WTC11 (cell line): Measurements from ENCODE around the gene CDH12. TPM values are rescaled to one million over a fixed set of nuclear protein-coding genes. Genes with fewer than 3 reads are reported as not detected.

Experiments used
- ATAC-seq: fragments of 200-7000 bp; cut with Tn5 transposase; 2 replicates; pipeline ENCODE4 v1.10.0; 2021; ENCODE audit warnings: mild to moderate bottlenecking, moderate library complexity
- CTCF ChIA-PET: fragments of 300-600 bp; sonication (Branson Sonifier 250); formaldehyde crosslinking; loops from one replicate; lab custom pipeline; 2021; ENCODE audit warnings: antibody characterized with exemption; lab: Charles Lee
- POLR2A ChIA-PET: fragments of 350-600 bp; sonication (Branson Sonifier 250); formaldehyde crosslinking; loops from one replicate; lab custom pipeline; 2021; ENCODE audit warnings: antibody characterized with exemption; lab: Charles Lee
- DNase-seq: peaks from one replicate; pipeline ENCODE4 v3.0.0; 2021; ENCODE audit warnings: low spot score
- H3K27ac Mint-ChIP-seq: 2 replicates; pipeline ENCODE4 v1.8.0; 2021; ENCODE audit warnings: mixed read lengths
- H3K27me3 Mint-ChIP-seq: 2 replicates; pipeline ENCODE4 v1.8.0; 2021; ENCODE audit warnings: low read depth, mild to moderate bottlenecking, moderate library complexity, mixed read lengths
- H3K36me3 Mint-ChIP-seq: 2 replicates; pipeline ENCODE4 v1.8.0; 2021; ENCODE audit warnings: mixed read lengths
- H3K4me1 Mint-ChIP-seq: 2 replicates; pipeline ENCODE4 v1.8.0; 2022; ENCODE audit warnings: mixed read lengths
- H3K4me3 Mint-ChIP-seq: 2 replicates; pipeline ENCODE4 v1.8.0; 2021; ENCODE audit warnings: mild to moderate bottlenecking, moderate library complexity, mixed read lengths
- H3K9me3 Mint-ChIP-seq: 2 replicates; pipeline ENCODE4 v1.8.0; 2021; ENCODE audit warnings: mixed read lengths
- CREM ChIP-seq: sonication (generic); formaldehyde crosslinking; IDR thresholded peaks from 2 replicates; pipeline ENCODE4 v1.8.1; 2022; ENCODE audit warnings: mild to moderate bottlenecking, missing genetic modification reagents, moderate library complexity
- ELF4 ChIP-seq: sonication (generic); formaldehyde crosslinking; IDR thresholded peaks from 2 replicates; pipeline ENCODE4 v1.8.1; 2022; ENCODE audit warnings: low read depth, mild to moderate bottlenecking, moderate library complexity, missing genetic modification reagents
- FOXK1 ChIP-seq: sonication (generic); formaldehyde crosslinking; IDR thresholded peaks from 2 replicates; pipeline ENCODE4 v1.8.0; 2022; ENCODE audit warnings: mild to moderate bottlenecking, moderate library complexity, missing genetic modification reagents
- FOXP1 ChIP-seq: sonication (generic); formaldehyde crosslinking; IDR thresholded peaks from 2 replicates; pipeline ENCODE4 v1.8.0; 2022; ENCODE audit warnings: missing genetic modification reagents, mild to moderate bottlenecking, moderate library complexity, borderline replicate concordance
- GRHL2 ChIP-seq: fragments of 250-450 bp; sonication (Bioruptor Pico); IDR thresholded peaks from 2 replicates; pipeline ENCODE4 v1.8.0; 2022; ENCODE audit warnings: mild to moderate bottlenecking, moderate library complexity; ENCODE audit not compliant: insufficient replicate concordance, severe bottlenecking
- JUN ChIP-seq: sonication (generic); formaldehyde crosslinking; IDR thresholded peaks from 2 replicates; pipeline ENCODE4 v1.8.0; 2023; ENCODE audit warnings: mild to moderate bottlenecking, missing genetic modification reagents
- NFATC4 ChIP-seq: fragments of 250-450 bp; sonication (Bioruptor Pico); IDR thresholded peaks from 2 replicates; pipeline ENCODE4 v1.9.0; 2021; ENCODE audit warnings: mild to moderate bottlenecking
- NFE2L1 ChIP-seq: sonication (generic); formaldehyde crosslinking; IDR thresholded peaks from 2 replicates; pipeline ENCODE4 v1.8.1; 2023; ENCODE audit warnings: missing genetic modification reagents
- TCF7 ChIP-seq: sonication (generic); formaldehyde crosslinking; IDR thresholded peaks from 2 replicates; pipeline ENCODE4 v1.8.0; 2022; ENCODE audit warnings: mild to moderate bottlenecking, low read depth, missing genetic modification reagents, moderate library complexity
- ZBTB21 ChIP-seq: sonication (generic); formaldehyde crosslinking; IDR thresholded peaks from 2 replicates; pipeline ENCODE4 v1.8.1; 2023; ENCODE audit warnings: mild to moderate bottlenecking, missing genetic modification reagents, borderline replicate concordance
- ZNF219 ChIP-seq: sonication (generic); formaldehyde crosslinking; IDR thresholded peaks from 2 replicates; pipeline ENCODE4 v1.8.0; 2023; ENCODE audit warnings: missing genetic modification reagents, mild to moderate bottlenecking, borderline replicate concordance
- ZNF232 ChIP-seq: sonication (generic); formaldehyde crosslinking; IDR thresholded peaks from 2 replicates; pipeline ENCODE4 v1.8.0; 2022; ENCODE audit warnings: mild to moderate bottlenecking, missing genetic modification reagents
- ZNF263 ChIP-seq: sonication (generic); formaldehyde crosslinking; IDR thresholded peaks from 2 replicates; pipeline ENCODE4 v1.8.1; 2022; ENCODE audit warnings: low read depth, mild to moderate bottlenecking, moderate library complexity, missing genetic modification reagents
- ZNF317 ChIP-seq: sonication (generic); formaldehyde crosslinking; IDR thresholded peaks from 2 replicates; pipeline ENCODE4 v1.8.1; 2023; ENCODE audit warnings: low read depth, mild to moderate bottlenecking, moderate library complexity, missing genetic modification reagents, borderline replicate concordance
- total RNA-seq: library from RNA; stranded (reverse); gene quantifications from 3 replicates; pipeline ENCODE4 v1.2.3, GENCODE V29; 2021
- TF ChIP-seq, protein P1 (sequence below): sonication (generic); formaldehyde crosslinking; IDR thresholded peaks from 2 replicates; pipeline ENCODE4 v1.8.1; 2022; ENCODE audit warnings: low read depth, mild to moderate bottlenecking, moderate library complexity, missing genetic modification reagents, borderline replicate concordance
- TF ChIP-seq, protein P2 (sequence below): sonication (generic); formaldehyde crosslinking; IDR thresholded peaks from 2 replicates; pipeline ENCODE4 v1.8.1; 2023; ENCODE audit warnings: mild to moderate bottlenecking, missing genetic modification reagents, moderate library complexity
- TF ChIP-seq, protein P3 (sequence below): sonication (generic); formaldehyde crosslinking; IDR thresholded peaks from 2 replicates; pipeline ENCODE4 v1.8.1; 2023; ENCODE audit warnings: mild to moderate bottlenecking, moderate library complexity, missing genetic modification reagents
- TF ChIP-seq, protein P4 (sequence below): fragments of 250-450 bp; sonication (Bioruptor Pico); IDR thresholded peaks from 2 replicates; pipeline ENCODE4 v2.1.2; 2022; ENCODE audit warnings: mild to moderate bottlenecking, moderate library complexity
- TF ChIP-seq, protein P5 (sequence below): sonication (generic); formaldehyde crosslinking; IDR thresholded peaks from 2 replicates; pipeline ENCODE4 v1.8.0; 2023; ENCODE audit warnings: missing genetic modification reagents, mild to moderate bottlenecking, borderline replicate concordance
- TF ChIP-seq, protein P6 (sequence below): fragments of 250-450 bp; sonication (Bioruptor Pico); conservative IDR thresholded peaks from 2 replicates; pipeline ENCODE4 v1.9.0; 2021; ENCODE audit warnings: mild to moderate bottlenecking

CDH12 gene
- total RNA-seq, 1 experiment from 2014 or later, result not detected

DNA sequence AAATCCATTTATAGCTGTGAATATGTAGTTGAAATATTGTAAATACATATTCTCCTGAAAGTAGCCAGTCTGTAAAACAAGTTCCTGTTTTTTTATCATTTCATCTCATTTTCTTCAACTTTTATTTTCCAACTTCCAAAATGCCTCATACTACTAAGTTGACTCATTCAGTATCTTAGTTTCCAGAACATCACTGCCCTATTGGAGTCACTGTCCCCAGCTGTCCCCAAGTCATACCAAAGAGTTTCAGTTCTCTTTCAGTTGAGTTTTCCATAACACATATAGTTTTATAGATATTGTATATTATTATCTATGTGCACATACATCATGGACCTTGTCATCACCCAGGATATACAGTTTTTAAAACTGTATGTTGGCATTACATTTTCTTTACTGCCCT, 261.7 kb downstream of the CDH12 start:
- ChIA-PET CTCF (no interaction called here), POLR2A (no interaction called here)
- H3K27me3 Mint-ChIP-seq, result no peaks in the 10 kb centered on the region
- no peak overlapping the region for H3K27ac Mint-ChIP-seq
- H3K36me3 Mint-ChIP-seq, result no peaks in the 10 kb centered on the region
- no peak for ATAC-seq
- H3K4me1 Mint-ChIP-seq, result no peaks in the 10 kb centered on the region
- no peak for DNase-seq
- H3K9me3 Mint-ChIP-seq, result no peaks in the 10 kb centered on the region
- no peak overlapping the region for H3K4me3 Mint-ChIP-seq
- TF ChIP-seq CREM (CRISPR knock-in tag) (no peak), FOXK1 (no peak), ZNF232 (CRISPR knock-in tag) (no peak), ZNF317 (CRISPR knock-in tag) (no peak), ZNF263 (CRISPR knock-in tag) (no peak), ZNF219 (CRISPR knock-in tag) (no peak), ELF4 (CRISPR knock-in tag) (no peak), ZBTB21 (CRISPR knock-in tag) (no peak)
- TF ChIP-seq, protein P1, sequence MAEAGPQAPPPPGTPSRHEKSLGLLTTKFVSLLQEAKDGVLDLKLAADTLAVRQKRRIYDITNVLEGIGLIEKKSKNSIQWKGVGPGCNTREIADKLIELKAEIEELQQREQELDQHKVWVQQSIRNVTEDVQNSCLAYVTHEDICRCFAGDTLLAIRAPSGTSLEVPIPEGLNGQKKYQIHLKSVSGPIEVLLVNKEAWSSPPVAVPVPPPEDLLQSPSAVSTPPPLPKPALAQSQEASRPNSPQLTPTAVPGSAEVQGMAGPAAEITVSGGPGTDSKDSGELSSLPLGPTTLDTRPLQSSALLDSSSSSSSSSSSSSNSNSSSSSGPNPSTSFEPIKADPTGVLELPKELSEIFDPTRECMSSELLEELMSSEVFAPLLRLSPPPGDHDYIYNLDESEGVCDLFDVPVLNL (CRISPR knock-in tag), result no peak
- TF ChIP-seq, protein P2, sequence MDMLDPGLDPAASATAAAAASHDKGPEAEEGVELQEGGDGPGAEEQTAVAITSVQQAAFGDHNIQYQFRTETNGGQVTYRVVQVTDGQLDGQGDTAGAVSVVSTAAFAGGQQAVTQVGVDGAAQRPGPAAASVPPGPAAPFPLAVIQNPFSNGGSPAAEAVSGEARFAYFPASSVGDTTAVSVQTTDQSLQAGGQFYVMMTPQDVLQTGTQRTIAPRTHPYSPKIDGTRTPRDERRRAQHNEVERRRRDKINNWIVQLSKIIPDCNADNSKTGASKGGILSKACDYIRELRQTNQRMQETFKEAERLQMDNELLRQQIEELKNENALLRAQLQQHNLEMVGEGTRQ, result no peak
- TF ChIP-seq, protein P3, sequence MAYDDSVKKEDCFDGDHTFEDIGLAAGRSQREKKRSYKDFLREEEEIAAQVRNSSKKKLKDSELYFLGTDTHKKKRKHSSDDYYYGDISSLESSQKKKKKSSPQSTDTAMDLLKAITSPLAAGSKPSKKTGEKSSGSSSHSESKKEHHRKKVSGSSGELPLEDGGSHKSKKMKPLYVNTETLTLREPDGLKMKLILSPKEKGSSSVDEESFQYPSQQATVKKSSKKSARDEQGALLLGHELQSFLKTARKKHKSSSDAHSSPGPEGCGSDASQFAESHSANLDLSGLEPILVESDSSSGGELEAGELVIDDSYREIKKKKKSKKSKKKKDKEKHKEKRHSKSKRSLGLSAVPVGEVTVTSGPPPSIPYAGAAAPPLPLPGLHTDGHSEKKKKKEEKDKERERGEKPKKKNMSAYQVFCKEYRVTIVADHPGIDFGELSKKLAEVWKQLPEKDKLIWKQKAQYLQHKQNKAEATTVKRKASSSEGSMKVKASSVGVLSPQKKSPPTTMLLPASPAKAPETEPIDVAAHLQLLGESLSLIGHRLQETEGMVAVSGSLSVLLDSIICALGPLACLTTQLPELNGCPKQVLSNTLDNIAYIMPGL, result no peak

DNA sequence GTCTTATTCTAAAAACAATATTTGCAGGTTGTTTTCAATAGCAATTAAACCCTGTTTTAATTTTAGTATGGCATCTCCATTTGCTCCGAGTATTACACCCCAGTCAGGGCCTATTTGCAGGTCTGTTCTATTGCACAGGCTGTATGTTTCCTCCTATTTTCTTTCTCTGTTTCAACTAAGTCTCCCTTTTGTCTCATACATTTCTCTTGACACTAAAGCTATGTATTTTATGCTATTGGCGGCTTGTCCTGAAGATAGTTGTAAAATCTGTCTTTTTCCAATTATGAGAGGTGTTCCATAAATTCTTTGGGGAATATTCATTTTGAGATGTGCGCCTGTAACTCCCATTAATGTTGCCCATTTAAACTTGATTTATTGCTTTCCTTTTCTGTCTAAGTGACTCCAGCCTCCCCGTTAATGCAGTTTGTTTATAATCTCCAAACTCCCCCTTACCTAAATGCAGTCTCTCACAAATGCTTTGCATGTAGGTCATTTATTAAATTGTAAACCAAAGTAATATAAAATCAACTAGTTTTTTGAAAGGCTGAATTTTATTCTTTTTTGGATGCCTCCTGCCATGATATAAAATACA, 262.4 kb downstream of the CDH12 start:
- no peaks in the 10 kb centered on the region for H3K36me3 Mint-ChIP-seq
- no peak overlapping the region for H3K4me3 Mint-ChIP-seq
- no peaks in the 10 kb centered on the region for H3K9me3 Mint-ChIP-seq
- H3K27ac Mint-ChIP-seq, result no peak overlapping the region
- no peak for ATAC-seq
- CTCF ChIA-PET, result no interaction called here
- no peaks in the 10 kb centered on the region for H3K27me3 Mint-ChIP-seq
- POLR2A ChIA-PET, result no interaction called here
- no peak for DNase-seq
- H3K4me1 Mint-ChIP-seq, result no peaks in the 10 kb centered on the region
- TF ChIP-seq, protein P4, sequence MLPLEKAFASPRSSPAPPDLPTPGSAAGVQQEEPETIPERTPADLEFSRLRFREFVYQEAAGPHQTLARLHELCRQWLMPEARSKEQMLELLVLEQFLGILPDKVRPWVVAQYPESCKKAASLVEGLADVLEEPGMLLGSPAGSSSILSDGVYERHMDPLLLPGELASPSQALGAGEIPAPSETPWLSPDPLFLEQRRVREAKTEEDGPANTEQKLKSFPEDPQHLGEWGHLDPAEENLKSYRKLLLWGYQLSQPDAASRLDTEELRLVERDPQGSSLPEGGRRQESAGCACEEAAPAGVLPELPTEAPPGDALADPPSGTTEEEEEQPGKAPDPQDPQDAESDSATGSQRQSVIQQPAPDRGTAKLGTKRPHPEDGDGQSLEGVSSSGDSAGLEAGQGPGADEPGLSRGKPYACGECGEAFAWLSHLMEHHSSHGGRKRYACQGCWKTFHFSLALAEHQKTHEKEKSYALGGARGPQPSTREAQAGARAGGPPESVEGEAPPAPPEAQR (CRISPR knock-in tag), result no peak
- TF ChIP-seq TCF7, result no peak
- TF ChIP-seq FOXP1 (CRISPR knock-in tag), result no peak
- no peak for TF ChIP-seq FOXK1
- no peak for TF ChIP-seq ZBTB21 (CRISPR knock-in tag)
- TF ChIP-seq JUN, result no peak
- no peak for TF ChIP-seq NFE2L1 (CRISPR knock-in tag)
- TF ChIP-seq, protein P5, sequence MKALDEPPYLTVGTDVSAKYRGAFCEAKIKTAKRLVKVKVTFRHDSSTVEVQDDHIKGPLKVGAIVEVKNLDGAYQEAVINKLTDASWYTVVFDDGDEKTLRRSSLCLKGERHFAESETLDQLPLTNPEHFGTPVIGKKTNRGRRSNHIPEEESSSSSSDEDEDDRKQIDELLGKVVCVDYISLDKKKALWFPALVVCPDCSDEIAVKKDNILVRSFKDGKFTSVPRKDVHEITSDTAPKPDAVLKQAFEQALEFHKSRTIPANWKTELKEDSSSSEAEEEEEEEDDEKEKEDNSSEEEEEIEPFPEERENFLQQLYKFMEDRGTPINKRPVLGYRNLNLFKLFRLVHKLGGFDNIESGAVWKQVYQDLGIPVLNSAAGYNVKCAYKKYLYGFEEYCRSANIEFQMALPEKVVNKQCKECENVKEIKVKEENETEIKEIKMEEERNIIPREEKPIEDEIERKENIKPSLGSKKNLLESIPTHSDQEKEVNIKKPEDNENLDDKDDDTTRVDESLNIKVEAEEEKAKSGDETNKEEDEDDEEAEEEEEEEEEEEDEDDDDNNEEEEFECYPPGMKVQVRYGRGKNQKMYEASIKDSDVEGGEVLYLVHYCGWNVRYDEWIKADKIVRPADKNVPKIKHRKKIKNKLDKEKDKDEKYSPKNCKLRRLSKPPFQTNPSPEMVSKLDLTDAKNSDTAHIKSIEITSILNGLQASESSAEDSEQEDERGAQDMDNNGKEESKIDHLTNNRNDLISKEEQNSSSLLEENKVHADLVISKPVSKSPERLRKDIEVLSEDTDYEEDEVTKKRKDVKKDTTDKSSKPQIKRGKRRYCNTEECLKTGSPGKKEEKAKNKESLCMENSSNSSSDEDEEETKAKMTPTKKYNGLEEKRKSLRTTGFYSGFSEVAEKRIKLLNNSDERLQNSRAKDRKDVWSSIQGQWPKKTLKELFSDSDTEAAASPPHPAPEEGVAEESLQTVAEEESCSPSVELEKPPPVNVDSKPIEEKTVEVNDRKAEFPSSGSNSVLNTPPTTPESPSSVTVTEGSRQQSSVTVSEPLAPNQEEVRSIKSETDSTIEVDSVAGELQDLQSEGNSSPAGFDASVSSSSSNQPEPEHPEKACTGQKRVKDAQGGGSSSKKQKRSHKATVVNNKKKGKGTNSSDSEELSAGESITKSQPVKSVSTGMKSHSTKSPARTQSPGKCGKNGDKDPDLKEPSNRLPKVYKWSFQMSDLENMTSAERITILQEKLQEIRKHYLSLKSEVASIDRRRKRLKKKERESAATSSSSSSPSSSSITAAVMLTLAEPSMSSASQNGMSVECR (CRISPR knock-in tag), result no peak
- TF ChIP-seq, protein P6, sequence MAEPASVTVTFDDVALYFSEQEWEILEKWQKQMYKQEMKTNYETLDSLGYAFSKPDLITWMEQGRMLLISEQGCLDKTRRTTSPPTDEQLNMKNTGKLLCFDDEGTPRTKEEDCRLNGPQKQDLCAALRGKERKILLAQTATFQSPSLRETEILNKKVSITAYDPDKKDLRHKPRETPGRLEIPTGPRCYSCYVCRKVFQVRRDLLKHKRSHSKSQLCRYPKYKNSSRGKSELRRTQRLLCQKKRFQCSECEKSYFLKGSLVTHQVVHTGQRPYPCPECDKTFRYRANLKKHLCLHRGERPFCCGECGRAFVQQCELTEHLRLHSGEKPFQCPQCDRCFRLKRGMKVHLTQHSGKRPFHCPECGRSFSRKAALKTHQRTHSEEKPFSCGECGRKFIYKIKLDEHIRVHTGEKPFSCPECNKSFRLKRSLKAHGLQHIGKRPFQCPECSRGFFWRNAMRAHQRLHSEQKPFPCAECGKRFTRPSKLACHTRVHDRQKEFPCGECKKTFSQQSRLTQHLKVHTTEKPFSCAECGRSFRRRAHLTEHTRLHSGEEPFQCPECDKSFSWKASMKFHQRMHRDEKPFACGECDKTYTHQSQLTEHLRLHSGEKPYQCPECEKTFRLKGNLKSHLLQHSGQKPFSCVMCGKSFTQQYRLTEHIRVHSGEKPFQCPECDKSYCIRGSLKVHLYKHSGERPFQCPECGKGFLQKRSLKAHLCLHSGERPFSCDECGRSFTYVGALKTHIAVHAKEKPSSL, result no peak
- no peak for TF ChIP-seq NFATC4 (CRISPR knock-in tag)
- TF ChIP-seq GRHL2 (CRISPR knock-in tag), result no peak
- TF ChIP-seq, protein P3, result no peak
